ENCODE measurements around the gene ARRB1.
"Not testable (repeated sequence)": the region's sequence is repeated elsewhere in the genome, so short reads cannot be mapped to it uniquely, and the experiment has no call there.

Gene ARRB1

DNA sequence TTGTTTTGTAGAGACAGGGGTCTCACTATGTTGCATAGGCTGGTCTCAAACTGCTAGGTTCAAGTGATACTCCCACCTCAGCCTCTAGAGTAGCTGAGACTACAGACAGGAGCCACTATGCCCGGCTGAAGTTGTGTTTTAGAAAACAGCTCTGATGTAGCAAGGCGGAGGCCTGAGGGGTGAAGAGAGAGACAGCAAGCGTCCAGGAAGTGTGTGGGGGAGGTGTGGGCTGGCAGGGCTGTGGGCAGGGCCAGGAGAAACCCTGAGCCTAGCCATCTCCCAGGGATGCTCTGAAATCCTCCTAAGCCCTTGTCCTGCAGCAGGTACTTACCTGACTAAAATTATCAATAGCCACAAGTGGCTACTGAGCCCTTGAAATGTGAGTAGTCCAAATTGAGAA is 31.8 kb upstream of the ARRB1 start:
- DNase-seq (ENCODE audit: low read depth in 1 of 2, low spot score in 1 of 2): peak; percentile 58 to 75
- TF ChIP-seq JUND (IDR thresholded peaks at IDR 0.05; ENCODE audit: low read depth): no peak
- in situ Hi-C loops (cut with HindIII; ENCODE audit: low pct_unique_long_range_greater_than_20kb, low sequenced_read_pairs): no loop called here

DNA sequence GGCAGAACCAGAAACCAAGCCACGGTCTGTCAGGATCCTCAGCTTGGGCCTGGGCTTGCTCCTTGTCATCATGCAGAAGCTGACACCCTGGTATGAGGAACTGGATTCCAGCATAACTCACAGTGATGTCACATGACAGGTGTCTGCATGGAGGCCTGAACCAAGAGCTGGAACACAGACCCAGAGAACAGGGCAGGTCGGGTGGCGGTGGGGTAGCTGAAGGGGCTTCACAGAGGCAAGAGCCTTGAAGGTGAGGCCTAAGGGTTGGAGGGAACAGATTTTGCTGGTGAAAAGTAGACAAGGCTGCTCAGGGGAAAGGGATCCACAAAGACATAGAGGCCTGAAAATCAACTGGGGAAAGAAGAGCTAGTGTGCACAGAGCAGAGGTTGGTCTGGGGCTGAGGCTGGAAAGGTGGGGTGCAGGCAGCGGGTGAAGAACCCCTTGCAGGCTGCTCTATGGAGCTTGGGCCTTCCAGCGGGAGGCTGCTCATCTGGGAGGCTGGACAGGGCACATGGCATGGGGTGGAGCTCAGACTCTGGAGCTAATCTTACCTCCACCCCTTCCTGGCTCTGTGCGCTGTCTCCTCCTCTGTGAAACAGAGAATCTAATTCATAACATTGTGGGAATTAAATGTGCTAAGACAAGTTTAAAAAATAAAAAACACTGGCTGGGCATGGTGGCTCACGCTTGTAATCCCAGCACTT is 29.4 kb upstream of the ARRB1 start:
- TF ChIP-seq JUND (IDR thresholded peaks at IDR 0.05; ENCODE audit: low read depth): no peak
- DNase-seq (ENCODE audit: low read depth in 1 of 2, low spot score in 1 of 2): peak; percentile 84 to 94
- in situ Hi-C loops (cut with HindIII; ENCODE audit: low pct_unique_long_range_greater_than_20kb, low sequenced_read_pairs): no loop called here

DNA sequence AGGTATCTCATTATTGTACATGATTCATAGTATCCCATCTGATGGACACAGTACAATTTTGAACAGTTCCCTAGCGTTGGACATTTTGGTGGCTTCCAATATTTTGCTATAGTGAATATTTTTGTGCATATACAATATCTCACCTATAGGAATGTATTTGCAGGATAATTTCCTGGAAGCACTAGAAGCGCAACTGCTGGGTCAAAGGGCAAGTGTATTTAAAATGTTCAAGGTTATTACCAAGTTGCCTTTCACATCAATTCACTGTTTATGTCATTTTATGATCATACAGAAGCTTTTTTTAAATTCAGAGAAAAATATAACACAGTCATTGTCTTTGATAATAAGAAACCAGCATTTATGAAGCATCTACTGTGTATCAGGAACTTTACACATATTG is 28.8 kb upstream of the ARRB1 start:
- TF ChIP-seq JUND (IDR thresholded peaks at IDR 0.05; ENCODE audit: low read depth): no peak
- DNase-seq (ENCODE audit: low read depth in 1 of 2, low spot score in 1 of 2): no peak
- in situ Hi-C loops (cut with HindIII; ENCODE audit: low pct_unique_long_range_greater_than_20kb, low sequenced_read_pairs): no loop called here

DNA sequence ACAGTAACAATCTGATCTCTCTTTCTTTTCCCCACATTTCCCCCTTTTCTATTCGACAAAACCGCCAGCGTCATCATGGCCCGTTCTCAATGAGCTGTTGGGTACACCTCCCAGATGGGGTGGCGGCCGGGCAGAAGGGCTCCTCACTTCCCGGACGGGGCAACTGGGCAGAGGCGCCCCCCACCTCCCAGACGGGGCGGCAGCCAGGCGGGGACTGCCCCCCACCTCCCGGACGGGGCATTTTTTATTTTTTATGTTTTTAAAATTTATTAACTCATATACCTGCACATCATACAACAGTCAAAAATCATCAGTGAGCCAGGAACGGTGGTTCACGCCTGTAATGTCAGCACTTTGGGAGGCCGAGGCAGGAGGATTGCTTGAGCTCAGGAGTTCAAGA is 27.3 kb upstream of the ARRB1 start:
- DNase-seq (ENCODE audit: low read depth in 1 of 2, low spot score in 1 of 2); in situ Hi-C loops (cut with HindIII; ENCODE audit: low pct_unique_long_range_greater_than_20kb, low sequenced_read_pairs): not testable (repeated sequence)

DNA sequence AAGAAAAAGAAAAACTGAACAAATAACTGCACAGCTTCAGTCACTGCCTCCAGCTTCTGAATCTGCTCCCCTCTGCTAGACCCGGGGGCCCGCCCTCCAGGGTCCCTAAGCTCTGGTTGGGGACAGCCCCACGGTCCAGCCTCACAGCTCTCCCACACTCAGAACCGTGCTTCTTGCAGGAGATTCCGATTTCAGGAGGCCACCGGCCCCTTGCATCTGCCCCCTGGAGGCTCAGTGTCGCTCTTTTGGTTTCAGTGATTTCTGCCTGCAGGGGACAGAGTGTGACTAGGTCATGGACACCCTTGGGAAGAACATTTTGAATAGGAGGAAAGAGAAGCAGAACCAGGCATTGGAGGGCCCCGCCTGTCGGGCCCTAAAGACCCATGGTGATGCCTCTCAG is 24.7 kb upstream of the ARRB1 start:
- in situ Hi-C loops (cut with HindIII; ENCODE audit: low pct_unique_long_range_greater_than_20kb, low sequenced_read_pairs): no loop called here
- TF ChIP-seq JUND (IDR thresholded peaks at IDR 0.05; ENCODE audit: low read depth): no peak
- DNase-seq (ENCODE audit: low read depth in 1 of 2, low spot score in 1 of 2): peak in 1 of 2 experiments; percentile 51

DNA sequence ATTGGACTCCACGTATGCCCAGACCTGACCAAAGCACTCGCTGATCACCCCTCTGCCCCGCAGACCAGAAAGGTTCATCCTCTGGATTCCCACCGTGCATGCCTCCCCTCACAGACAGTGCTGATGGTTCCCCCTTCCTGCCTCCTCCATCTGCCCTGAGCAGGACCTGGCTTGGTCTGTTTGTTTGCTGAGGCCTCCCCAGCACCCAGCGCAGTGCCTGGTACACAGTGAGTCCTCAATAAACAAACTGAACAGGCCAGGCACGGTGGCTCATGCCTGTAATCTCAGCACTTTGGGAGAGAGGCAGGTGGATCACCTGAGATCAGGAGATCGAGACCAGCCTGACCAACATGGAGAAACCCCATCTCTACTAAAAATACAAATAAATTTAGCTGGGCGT is 24.2 kb upstream of the ARRB1 start:
- in situ Hi-C loops (cut with HindIII; ENCODE audit: low pct_unique_long_range_greater_than_20kb, low sequenced_read_pairs): no loop called here
- no peak for TF ChIP-seq JUND (IDR thresholded peaks at IDR 0.05; ENCODE audit: low read depth)
- peak in 1 of 2 experiments; percentile 35 for DNase-seq (ENCODE audit: low read depth in 1 of 2, low spot score in 1 of 2)

DNA sequence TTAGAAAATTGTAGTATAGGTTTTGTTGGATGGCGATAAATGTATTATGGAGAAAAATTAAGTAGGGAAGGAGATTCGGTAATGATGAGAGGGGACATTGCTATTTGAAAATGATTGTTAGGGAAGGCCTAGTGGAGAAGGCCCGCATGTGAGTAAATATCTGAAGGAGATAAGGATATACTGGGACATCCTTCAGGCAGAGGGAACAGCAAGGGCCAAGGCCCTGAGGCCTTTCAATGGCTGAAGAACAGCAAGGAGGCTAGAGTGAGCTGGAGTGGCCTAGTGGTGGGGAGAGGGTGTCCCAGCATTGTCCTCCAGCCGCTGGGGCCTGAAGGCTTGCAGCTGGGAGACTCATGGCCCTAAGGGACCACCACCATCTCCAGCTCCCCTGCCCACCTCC is 23.2 kb upstream of the ARRB1 start:
- TF ChIP-seq JUND (IDR thresholded peaks at IDR 0.05; ENCODE audit: low read depth): no peak
- no peak for DNase-seq (ENCODE audit: low read depth in 1 of 2, low spot score in 1 of 2)
- in situ Hi-C loops (cut with HindIII; ENCODE audit: low pct_unique_long_range_greater_than_20kb, low sequenced_read_pairs): no loop called here

DNA sequence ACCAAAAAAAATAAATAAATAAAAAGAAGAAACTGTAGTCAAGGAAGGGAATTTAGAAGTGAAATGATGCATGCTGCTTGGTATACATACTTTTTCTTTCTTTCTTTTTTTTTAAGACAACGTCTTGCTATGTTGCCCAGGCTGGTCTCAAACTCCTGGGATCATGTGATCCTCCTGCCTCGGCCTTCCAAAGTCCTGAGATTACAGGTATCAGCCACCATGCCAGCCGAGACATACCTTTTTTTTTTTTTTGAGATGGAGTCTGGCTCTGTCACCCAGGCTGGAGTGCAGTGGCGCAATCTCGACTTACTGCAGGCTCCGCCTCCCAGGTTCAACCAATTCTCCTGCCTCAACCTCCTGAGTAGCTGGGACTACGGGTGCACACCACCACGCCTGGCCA is 21.7 kb upstream of the ARRB1 start:
- in situ Hi-C loops (cut with HindIII; ENCODE audit: low pct_unique_long_range_greater_than_20kb, low sequenced_read_pairs): no loop called here
- no peak for DNase-seq (ENCODE audit: low read depth in 1 of 2, low spot score in 1 of 2)

DNA sequence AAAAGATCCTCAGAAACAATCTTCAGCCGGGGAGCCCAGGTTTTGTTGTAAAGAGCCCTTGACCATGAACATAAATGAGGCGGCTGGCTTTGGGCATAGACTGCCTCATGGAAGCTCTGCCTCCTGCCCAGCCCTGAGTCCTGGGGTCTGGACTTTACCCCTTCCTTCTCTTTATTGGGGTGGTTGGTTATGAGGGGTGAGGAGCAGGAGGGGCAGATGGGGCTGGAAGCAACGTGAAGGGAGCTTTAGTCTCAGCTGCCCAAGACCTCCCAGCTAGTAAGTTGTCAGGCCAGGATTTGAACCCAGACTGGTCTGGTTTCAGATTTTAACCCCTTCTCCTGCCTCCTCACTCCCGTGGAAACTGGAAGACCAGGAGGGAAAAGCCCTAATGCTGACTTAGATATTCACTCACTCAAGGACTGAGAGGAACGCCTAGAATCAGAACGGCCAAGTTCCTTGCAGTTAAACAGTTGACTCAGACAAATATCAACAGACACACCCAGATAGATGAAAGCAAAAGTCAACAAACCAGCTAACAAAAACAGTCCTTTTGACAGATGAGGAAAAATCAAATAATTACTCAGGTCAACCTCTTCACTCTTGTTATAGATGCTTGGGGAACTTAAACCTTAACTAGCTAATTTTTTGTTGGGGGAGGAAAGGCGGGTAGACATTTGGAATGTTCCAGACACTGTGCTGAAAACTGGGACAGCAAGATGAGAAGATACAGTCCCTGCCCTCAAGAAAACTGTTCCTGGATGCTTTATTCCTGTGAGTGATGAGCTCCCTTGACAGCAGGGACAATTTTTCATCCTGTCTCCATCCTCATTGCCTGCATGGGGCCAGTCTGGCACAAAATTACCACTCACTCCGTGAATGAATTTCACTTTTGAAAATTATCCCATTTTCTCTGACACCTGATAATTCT is 20.8 kb upstream of the ARRB1 start:
- in situ Hi-C loops (cut with HindIII; ENCODE audit: low pct_unique_long_range_greater_than_20kb, low sequenced_read_pairs): no loop called here
- peak in 1 of 2 experiments; percentile 59 for DNase-seq (ENCODE audit: low read depth in 1 of 2, low spot score in 1 of 2)

More for the DNA sequence above, 21.7 kb upstream of the ARRB1 start:
- TF ChIP-seq JUND (IDR thresholded peaks at IDR 0.05; ENCODE audit: low read depth): no peak

DNA sequence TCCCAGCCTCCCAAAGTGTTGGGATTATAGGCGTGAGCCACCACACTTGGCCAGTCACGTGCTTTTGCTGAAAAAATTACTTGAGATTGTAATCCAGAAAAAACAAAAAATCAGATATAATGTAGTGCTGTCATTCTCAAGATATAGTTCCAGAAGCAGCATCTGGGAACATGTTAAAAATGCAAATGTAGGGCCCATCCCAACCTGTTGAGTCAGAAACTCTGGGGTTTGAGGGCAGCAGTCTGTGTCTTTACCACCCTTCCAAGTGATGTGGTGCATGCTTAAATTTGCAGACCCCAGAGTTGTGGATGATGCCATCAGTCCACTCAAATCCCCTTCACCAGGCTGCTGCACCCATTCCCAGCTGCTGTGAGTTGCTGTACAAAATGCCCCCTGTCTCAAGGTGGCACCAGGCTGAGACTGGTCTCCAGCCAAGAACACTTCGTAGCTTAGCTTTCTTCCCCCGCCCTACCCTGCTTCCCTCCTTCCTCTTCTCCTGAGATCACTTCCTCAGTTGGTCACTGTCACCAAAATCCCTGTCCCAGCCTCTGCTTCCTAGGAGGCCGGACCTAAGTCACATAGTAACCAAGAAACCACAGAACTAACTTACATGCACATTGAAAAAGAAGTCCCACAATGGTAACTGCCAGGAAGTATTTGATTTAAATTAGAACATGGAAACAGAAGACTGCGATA is 18.2 kb upstream of the ARRB1 start:
- in situ Hi-C loops (cut with HindIII; ENCODE audit: low pct_unique_long_range_greater_than_20kb, low sequenced_read_pairs): no loop called here
- TF ChIP-seq JUND (IDR thresholded peaks at IDR 0.05; ENCODE audit: low read depth): no peak
- no peak for DNase-seq (ENCODE audit: low read depth in 1 of 2, low spot score in 1 of 2)

More for the DNA sequence above, 20.8 kb upstream of the ARRB1 start:
- no peak for TF ChIP-seq JUND (IDR thresholded peaks at IDR 0.05; ENCODE audit: low read depth)

DNA sequence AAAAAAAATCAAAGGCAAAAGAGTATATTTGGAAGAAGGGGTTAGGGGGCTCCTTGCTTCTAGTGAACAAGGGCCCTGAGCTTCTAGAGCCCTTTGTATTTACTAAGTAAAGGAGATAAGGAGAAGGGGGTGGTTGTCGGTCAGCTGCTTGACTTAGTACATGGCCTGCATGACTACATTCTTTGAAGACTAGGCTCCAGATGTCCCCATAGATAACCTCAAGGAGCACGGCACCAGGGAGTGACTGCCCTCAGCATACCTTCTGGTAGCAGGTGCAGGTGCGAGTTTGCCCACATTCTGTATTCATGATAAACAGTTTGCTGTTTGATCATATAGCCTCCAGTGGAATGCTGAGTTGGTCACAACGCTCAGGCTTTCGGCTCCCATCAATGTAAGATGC is 15.4 kb upstream of the ARRB1 start:
- in situ Hi-C loops (cut with HindIII; ENCODE audit: low pct_unique_long_range_greater_than_20kb, low sequenced_read_pairs): not testable (repeated sequence)
- DNase-seq (ENCODE audit: low read depth in 1 of 2, low spot score in 1 of 2): peak in 1 of 2 experiments; percentile 85

DNA sequence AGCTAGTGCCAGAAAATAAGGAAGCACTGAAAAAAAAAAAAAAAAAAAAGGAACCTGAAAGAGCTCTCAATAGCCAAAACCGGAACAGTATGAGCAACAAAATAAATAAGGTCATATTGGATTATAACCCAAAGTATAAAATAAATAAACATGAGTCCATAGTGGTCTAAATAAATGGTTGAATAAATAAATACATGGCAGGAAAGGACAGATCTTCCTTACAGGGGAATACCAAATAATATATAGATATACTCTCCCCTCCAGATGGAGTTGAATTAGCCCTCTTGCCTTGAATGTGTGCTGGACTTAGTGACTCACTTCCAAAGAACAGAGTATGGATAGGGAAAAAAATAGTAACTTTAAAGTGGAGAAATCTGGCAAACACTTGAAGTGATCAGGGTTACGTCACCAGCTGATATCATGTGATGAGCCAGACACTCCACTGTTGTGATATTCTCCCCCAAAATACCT is 14.3 kb upstream of the ARRB1 start:
- DNase-seq (ENCODE audit: low read depth in 1 of 2, low spot score in 1 of 2): no peak
- in situ Hi-C loops (cut with HindIII; ENCODE audit: low pct_unique_long_range_greater_than_20kb, low sequenced_read_pairs): no loop called here
- no peak for TF ChIP-seq JUND (IDR thresholded peaks at IDR 0.05; ENCODE audit: low read depth)

DNA sequence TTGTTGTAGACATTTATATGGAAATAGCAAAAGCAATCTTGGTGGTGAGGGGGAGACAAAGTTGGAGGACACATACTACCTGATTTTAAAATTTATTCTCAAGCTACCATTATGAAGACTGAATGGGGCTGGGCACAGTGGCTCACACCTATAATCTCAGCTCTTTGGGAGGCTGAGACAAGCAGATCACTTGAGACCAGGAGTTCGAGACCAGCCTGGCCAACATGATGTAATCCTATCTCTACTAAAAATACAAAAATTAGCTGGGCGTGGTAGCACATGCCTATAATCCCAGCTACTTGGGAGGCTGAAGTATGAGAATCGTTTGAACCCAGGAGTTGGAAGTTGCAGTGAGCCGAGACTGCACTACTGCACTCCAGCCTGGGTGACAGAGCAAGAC is 10.8 kb upstream of the ARRB1 start:
- DNase-seq (ENCODE audit: low read depth in 1 of 2, low spot score in 1 of 2): peak in 1 of 2 experiments; percentile 0
- in situ Hi-C loops (cut with HindIII; ENCODE audit: low pct_unique_long_range_greater_than_20kb, low sequenced_read_pairs): not testable (repeated sequence)

Measured in T47D (cell line).